K562 (cell line): Measurements from ENCODE around the gene MRPL2. TPM values are rescaled to one million over a fixed set of nuclear protein-coding genes. Genes with fewer than 3 reads are reported as not detected.
A peak's percentile ranks its signal among the peaks of the same experiment; 100 is the strongest.

Experiments used
- ASH1L ChIP-seq: fragments of 450-650 bp; IDR thresholded peaks from 2 replicates; pipeline ENCODE4 v1.6.1; 2018; ENCODE audit warnings: borderline replicate concordance, mild to moderate bottlenecking, low read depth; ENCODE audit not compliant: partially characterized antibody
- ATF1 ChIP-seq, 2 experiments: fragments of 450-650 bp in 1 of 2; IDR thresholded peaks; 2 replicates each; pipeline ENCODE4 v1.6.1; 2016; ENCODE audit warnings: missing compliant biosample characterization in 1 of 2, missing genetic modification characterization in 1 of 2
- CBFA2T2 ChIP-seq: fragments of 450-650 bp; conservative IDR thresholded peaks from 2 replicates; pipeline ENCODE4 v1.6.1; 2017; ENCODE audit warnings: mild to moderate bottlenecking
- CBFB ChIP-seq: sonication (generic); formaldehyde crosslinking; IDR thresholded peaks from 2 replicates; pipeline ENCODE4 v1.4.0; 2020; ENCODE audit warnings: mild to moderate bottlenecking, missing genetic modification reagents
- EP400 ChIP-seq: fragments of 450-650 bp; IDR thresholded peaks from 2 replicates; pipeline ENCODE4 v1.6.1; 2017; ENCODE audit warnings: antibody characterized with exemption, mild to moderate bottlenecking, moderate library complexity
- ESRRA ChIP-seq: fragments of 450-650 bp; IDR thresholded peaks from 2 replicates; pipeline ENCODE4 v1.6.1; 2014; ENCODE audit warnings: low read depth, mild to moderate bottlenecking, moderate library complexity, borderline replicate concordance
- FOXA3 ChIP-seq, 2 experiments: fragments of 450-650 bp in 1 of 2; sonication (generic) in 1 of 2; formaldehyde crosslinking; IDR thresholded peaks in 1 of 2; conservative IDR thresholded peaks in 1 of 2; 2 replicates each; pipeline versions ENCODE4 v1.4.0 to v1.8.0; 2020 to 2022; ENCODE audit warnings: mild to moderate bottlenecking in 2 of 2, missing genetic modification reagents in 1 of 2
- HEY1 ChIP-seq: fragments of 250-450 bp; sonication (Bioruptor Pico); IDR thresholded peaks from 2 replicates; pipeline ENCODE4 v1.5.0; 2020; ENCODE audit warnings: mild to moderate bottlenecking, moderate library complexity, borderline replicate concordance
- ILK ChIP-seq: fragments of 450-650 bp; IDR thresholded peaks from 2 replicates; pipeline ENCODE4 v1.6.1; 2016; ENCODE audit warnings: missing genetic modification characterization, low read depth, mild to moderate bottlenecking, missing compliant biosample characterization, moderate library complexity, borderline replicate concordance
- LEF1 ChIP-seq: fragments of 450-650 bp; IDR thresholded peaks from 2 replicates; pipeline ENCODE4 v1.6.1; 2016; ENCODE audit warnings: mild to moderate bottlenecking
- MXI1 ChIP-seq: IDR thresholded peaks from 2 replicates; pipeline ENCODE4 v1.6.1; 2011; ENCODE audit warnings: low read depth, mild to moderate bottlenecking, improper control_type of control experiment, low read length
- NONO ChIP-seq, 2 experiments: fragments of 200-400 bp in 1 of 2; fragments of 450-650 bp in 1 of 2; formaldehyde crosslinking in 1 of 2; IDR thresholded peaks; 2 replicates each; pipeline ENCODE4 v1.6.1; 2017; ENCODE audit warnings: low read depth in 2 of 2, mild to moderate bottlenecking in 2 of 2, moderate library complexity in 2 of 2, low read length in 1 of 2
- NR4A1 ChIP-seq, 2 experiments: fragments of 250-450 bp in 1 of 2; fragments of 450-650 bp in 1 of 2; sonication (Bioruptor Pico) in 1 of 2; IDR thresholded peaks; 2 replicates each; pipeline versions ENCODE4 v1.4.0 to v1.6.1; 2016 to 2020; ENCODE audit warnings: mild to moderate bottlenecking in 2 of 2, missing compliant biosample characterization in 1 of 2, missing genetic modification characterization in 1 of 2, moderate library complexity in 1 of 2
- SIN3A ChIP-seq, 2 experiments: fragments of 150-350 bp in 1 of 2; IDR thresholded peaks; 2 replicates each; pipeline ENCODE4 v1.6.1; 2011 to 2016; ENCODE audit warnings: borderline replicate concordance in 2 of 2, low read depth in 2 of 2, low read length in 2 of 2, mild to moderate bottlenecking in 2 of 2, moderate library complexity in 2 of 2; ENCODE audit not compliant: control insufficient read depth in 1 of 2
- SNRNP70 ChIP-seq: fragments of 200-400 bp; formaldehyde crosslinking; optimal IDR thresholded peaks from 2 replicates; pipeline ENCODE3; 2017; ENCODE audit warnings: low read depth, low read length
- TBL1XR1 ChIP-seq, 2 experiments: IDR thresholded peaks; 2 replicates each; pipeline ENCODE4 v1.6.1; 2012; ENCODE audit warnings: improper control_type of control experiment in 2 of 2, low read length in 2 of 2, mild to moderate bottlenecking in 1 of 2
- TCF7 ChIP-seq: sonication (generic); IDR thresholded peaks from 2 replicates; pipeline ENCODE4 v1.6.1; 2016; ENCODE audit warnings: antibody characterized with exemption, borderline replicate concordance
- TGIF2 ChIP-seq: sonication (generic); formaldehyde crosslinking; IDR thresholded peaks from 2 replicates; pipeline ENCODE4 v1.8.1; 2022; ENCODE audit warnings: mild to moderate bottlenecking, missing genetic modification reagents, moderate library complexity
- XRCC4 ChIP-seq: IDR thresholded peaks from one replicate; pipeline ENCODE4 v1.6.1; 2011; ENCODE audit not compliant: insufficient read depth, insufficient read length; ENCODE audit errors: extremely low read depth
- ZNF212 ChIP-seq: fragments of 450-650 bp; formaldehyde crosslinking; IDR thresholded peaks from 2 replicates; pipeline ENCODE4 v1.4.0; 2020; ENCODE audit warnings: mild to moderate bottlenecking
- ZNF23 ChIP-seq: fragments of 250-450 bp; sonication (Bioruptor Pico); IDR thresholded peaks from 2 replicates; pipeline ENCODE4 v1.4.0; 2020; ENCODE audit warnings: mild to moderate bottlenecking
- ZNF561 ChIP-seq: fragments of 450-650 bp; formaldehyde crosslinking; conservative IDR thresholded peaks from 2 replicates; pipeline ENCODE4 v1.4.0; 2020; ENCODE audit warnings: mild to moderate bottlenecking, moderate library complexity
- ZNF699 ChIP-seq: fragments of 250-450 bp; sonication (Bioruptor Pico); IDR thresholded peaks from 2 replicates; pipeline ENCODE4 v1.8.0; 2021; ENCODE audit warnings: mild to moderate bottlenecking, moderate library complexity; ENCODE audit not compliant: insufficient replicate concordance
- ZNF780A ChIP-seq: fragments of 250-450 bp; sonication (Bioruptor Pico); IDR thresholded peaks from 2 replicates; pipeline ENCODE4 v1.5.0; 2021; ENCODE audit warnings: mild to moderate bottlenecking
- polyA plus RNA-seq, 8 experiments: library from polyadenylated mRNA; depleted of rRNA in 4 of 8; stranded (reverse) in 5 of 8; unstranded in 3 of 8; fragments of >200 nt; fragmentation: Nextera tagmentation in 2 of 8; fragmentation: Illumina TruSeq in 1 of 8; extraction: Ambion mirVana in 2 of 8; extraction: Trizol in 1 of 8; gene quantifications; 2 replicates each; pipeline versions ENCODE4 v1.2.1 to v1.2.3, GENCODE V29; 2011 to 2014; ENCODE audit warnings: inconsistent platforms in 1 of 8, missing spikeins in 1 of 8
- total RNA-seq, 7 experiments: library from RNA; depleted of rRNA in 6 of 7; stranded (reverse); fragments of >200 nt in 6 of 7; fragmentation: Illumina TruSeq in 2 of 7; extraction: Trizol in 2 of 7; gene quantifications; 2 replicates each; pipeline versions ENCODE4 v1.2.1 to v1.2.3, GENCODE V29; 2011 to 2021; ENCODE audit warnings: low replicate concordance in 1 of 7
- TF ChIP-seq, protein P1 (sequence below): IDR thresholded peaks from 2 replicates; pipeline ENCODE4 v1.6.1; 2011; ENCODE audit warnings: borderline replicate concordance, low read depth, mild to moderate bottlenecking, moderate library complexity, low read length; ENCODE audit not compliant: insufficient read depth, poor library complexity, severe bottlenecking

MRPL2 gene
- total and polyA plus RNA-seq, 9 of the 15 experiments (the other 6 are each of a cell fraction or from before 2014, with no cell fraction given): 63.1 to 262 (median 121) TPM

DNA sequence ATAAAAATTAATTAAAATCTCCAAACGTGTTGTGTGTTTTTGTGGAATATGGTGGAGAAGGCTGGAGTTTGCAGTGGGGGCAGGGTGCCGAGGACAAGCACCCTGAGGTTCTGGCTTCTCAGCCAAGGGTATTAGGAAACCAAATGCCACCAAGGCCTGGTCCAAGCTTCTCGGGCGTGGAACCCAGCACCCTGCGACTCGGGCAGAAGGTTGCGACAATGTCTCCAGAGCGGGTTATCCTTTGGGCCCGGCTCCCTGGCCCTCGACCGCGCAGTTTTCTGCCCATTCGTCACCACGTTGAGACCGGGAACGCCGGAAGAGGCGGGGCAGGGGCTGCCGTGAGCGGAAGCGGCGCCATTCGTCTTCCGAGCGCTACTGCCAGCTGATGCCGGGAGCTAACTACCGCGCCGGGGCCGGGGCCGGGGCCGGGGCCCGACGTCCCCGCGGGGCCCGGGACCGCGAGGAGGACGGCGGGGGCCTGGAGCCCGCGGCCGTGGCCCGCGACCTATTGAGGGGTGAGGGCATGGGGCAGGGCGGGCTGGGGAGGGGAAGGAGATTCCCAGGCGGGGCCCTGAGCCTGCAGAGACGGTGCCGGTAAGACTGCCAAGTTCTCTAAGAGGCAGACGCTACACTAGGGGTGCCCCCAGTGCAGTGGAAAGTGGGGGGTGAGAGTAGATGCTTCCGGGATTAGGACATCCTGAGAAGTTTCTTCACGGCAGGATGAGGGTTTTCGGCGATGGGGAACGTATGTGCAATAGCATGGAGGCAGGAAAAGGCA is 37.8 kb downstream of the MRPL2 start, which contains the start of gene RRP36 (continued):
- TF ChIP-seq ZNF561 (CRISPR knock-in tag) (no peak), CBFB (CRISPR knock-in tag) (no peak), EP400 (peak; percentile 77), NONO (IDR thresholded peaks at IDR 0.05; ENCODE audit: low read depth in 2 of 2, low read length in 1 of 2) (peak in 1 of 2 experiments; percentile 70; a peak in 1 of 4 replicates), LEF1 (no peak), ZNF23 (CRISPR knock-in tag) (no peak), ESRRA (peak; percentile 13; the same call in 1 of the 2 replicates), NR4A1 (CRISPR knock-in tag; IDR thresholded peaks at IDR 0.05) (no peak), NR4A1 (tag; IDR thresholded peaks at IDR 0.05) (no peak), CBFA2T2 (no peak), ZNF699 (CRISPR knock-in tag) (no peak), ZNF780A (CRISPR knock-in tag) (0 out of 2 replicates have a peak, but pooled peaks have one; percentile 18), ASH1L (no peak), MXI1 (peak; percentile 48; the same call in 1 of the 2 replicates), SIN3A (IDR thresholded peaks at IDR 0.05; ENCODE audit: borderline replicate concordance in 2 of 2, control insufficient read depth in 1 of 2, low read depth in 2 of 2, low read length in 2 of 2) (peak; percentile 44 to 94; a peak in 3 of 4 replicates), TBL1XR1 (IDR thresholded peaks at IDR 0.05; ENCODE audit: low read length in 2 of 2) (no peak), ILK (tag) (no peak), HEY1 (no peak), ATF1 (CRISPR knock-in tag; IDR thresholded peaks at IDR 0.05) (no peak), ATF1 (tag; IDR thresholded peaks at IDR 0.05) (peak; percentile 79), XRCC4 (no peak), TCF7 (no peak), FOXA3 (CRISPR knock-in tag; conservative IDR thresholded peaks at IDR 0.05 in 1 of 2, IDR thresholded peaks at IDR 0.05 in 1 of 2) (no peak), ZNF212 (CRISPR knock-in tag) (no peak), SNRNP70 (no peak), TGIF2 (CRISPR knock-in tag) (no peak)
- TF ChIP-seq, protein P1, sequence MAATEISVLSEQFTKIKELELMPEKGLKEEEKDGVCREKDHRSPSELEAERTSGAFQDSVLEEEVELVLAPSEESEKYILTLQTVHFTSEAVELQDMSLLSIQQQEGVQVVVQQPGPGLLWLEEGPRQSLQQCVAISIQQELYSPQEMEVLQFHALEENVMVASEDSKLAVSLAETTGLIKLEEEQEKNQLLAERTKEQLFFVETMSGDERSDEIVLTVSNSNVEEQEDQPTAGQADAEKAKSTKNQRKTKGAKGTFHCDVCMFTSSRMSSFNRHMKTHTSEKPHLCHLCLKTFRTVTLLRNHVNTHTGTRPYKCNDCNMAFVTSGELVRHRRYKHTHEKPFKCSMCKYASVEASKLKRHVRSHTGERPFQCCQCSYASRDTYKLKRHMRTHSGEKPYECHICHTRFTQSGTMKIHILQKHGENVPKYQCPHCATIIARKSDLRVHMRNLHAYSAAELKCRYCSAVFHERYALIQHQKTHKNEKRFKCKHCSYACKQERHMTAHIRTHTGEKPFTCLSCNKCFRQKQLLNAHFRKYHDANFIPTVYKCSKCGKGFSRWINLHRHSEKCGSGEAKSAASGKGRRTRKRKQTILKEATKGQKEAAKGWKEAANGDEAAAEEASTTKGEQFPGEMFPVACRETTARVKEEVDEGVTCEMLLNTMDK: no peak
